ENCODE data around the gene MAP4K3. TPM values are rescaled to one million over a fixed set of nuclear protein-coding genes. Genes with fewer than 3 reads are reported as not detected.
"Not testable (repeated sequence)": the region's sequence is repeated elsewhere in the genome, so short reads cannot be mapped to it uniquely, and the experiment has no call there.

The MAP4K3 gene
- polyA plus RNA-seq, 3 donors, result 5.2 to 11.7 (median 10.3) TPM

DNA sequence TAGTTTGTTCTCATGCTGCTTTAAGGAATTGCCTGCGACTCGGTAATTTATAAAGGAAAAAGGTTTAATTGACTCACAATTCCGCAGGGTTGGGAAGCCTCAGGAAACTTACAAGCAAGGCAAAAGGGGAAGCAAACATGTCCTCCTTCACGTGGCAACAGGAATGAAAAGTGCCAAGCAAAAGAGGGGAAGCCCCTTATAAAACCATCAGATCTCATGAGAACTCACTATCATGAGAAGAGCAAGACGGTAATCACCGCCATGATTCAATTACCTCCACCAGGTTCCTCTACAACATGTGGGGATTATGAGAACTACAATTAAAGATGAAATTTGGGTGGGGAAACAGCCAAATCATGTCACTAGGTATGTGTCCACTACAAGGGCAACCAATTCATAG is 53.9 kb downstream of the MAP4K3 start:
- 84 to 95% (median 87%) methylated on average over 6 of the region's 6 CpGs for WGBS, 3 donors
- H3K27ac ChIP-seq (ENCODE audit: low read depth, low read length), result no peak overlapping the region

DNA sequence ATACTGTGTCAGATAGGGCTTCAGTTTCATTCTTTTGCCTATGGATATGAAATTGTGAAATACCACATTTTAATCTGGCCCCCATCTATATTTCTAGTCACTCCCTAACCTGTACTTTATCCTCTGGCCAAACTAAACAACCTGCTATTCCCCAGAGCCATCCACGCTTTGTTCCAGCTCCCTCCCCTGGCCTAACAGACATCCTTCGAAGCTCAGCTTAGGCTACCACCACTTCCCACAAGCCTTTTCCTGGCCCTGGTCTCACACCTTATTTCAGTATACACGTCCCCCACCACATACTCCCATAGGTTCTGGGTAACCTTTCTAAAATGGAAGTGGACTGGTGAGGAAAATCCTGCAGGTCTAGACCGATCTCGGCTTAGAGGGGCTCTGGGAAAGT is 55.4 kb downstream of the MAP4K3 start:
- no peak overlapping the region for H3K27ac ChIP-seq (ENCODE audit: low read depth, low read length)
- 69 to 78% (median 78%) methylated on average over 5 of the region's 5 CpGs for WGBS, 3 donors

GRCh38 chr2:39380525-39381150 is 56.4 kb downstream of the MAP4K3 start:
- WGBS, 3 donors, result 38 to 64% (median 44%) methylated on average over 2 of the region's 2 CpGs
- H3K27ac ChIP-seq (ENCODE audit: low read depth, low read length), result no peak overlapping the region

DNA sequence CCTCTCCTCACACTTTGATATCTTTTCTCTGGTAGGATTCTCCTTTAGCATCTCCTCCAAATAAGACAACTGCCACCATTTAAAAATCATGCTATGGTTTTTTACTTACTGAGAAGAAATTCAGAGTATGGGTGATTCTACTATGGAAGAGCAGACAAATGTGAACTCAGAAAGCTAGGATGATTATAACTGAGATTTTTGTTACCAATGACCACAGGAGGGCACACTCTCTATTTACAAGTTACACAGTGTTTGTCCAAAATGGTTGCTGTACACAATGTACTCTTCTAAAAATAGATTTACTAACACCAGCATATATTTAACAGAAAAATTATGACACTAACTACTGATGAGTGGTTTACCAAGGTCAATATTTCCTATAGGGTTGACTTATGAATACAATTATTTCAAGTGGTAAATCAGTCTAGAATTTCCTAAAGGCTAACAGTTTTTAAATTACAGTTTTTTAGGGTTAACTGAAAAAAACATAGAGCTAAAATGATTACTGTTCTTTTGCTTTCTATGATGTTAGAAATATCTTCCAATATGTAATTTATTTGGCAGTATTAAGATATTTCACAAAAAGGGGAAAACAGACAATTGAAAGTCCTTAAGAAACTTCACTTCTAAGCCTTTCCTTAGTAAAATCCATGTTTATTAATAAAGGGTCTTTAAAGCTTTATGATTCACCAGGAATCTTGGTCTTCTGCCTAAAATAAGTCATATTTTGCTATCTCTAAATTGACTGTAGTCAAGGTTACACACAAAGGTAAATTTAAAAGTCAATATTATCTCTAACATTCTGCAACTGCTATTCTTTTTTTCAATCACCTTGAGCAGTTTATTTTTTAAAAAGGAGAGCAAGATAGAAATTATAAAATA is 57.2 kb downstream of the MAP4K3 start:
- no peak overlapping the region for H3K27ac ChIP-seq (ENCODE audit: low read depth, low read length)

DNA sequence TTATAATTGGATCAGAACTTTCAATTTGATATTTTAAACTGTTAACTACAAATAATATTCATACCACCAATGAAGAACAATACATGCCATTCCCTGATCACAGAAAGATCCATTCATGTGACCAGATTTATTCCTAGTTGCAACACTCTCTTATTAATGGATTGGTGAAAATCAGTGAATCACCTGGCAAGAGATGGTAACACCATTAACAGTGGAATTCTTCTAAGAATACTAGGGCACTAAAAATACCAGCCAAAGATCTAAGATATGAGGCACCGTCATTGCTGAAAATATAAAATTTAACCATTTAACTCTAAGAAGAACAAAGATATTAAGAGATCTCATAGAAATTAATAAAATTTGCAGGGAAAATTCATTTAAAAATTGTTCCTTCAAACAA is 58.1 kb downstream of the MAP4K3 start:
- WGBS, 3 donors, result 15 to 72% (median 48%) methylated on average over 1 of the region's 1 CpG
- H3K27ac ChIP-seq (ENCODE audit: low read depth, low read length), result no peak overlapping the region

DNA sequence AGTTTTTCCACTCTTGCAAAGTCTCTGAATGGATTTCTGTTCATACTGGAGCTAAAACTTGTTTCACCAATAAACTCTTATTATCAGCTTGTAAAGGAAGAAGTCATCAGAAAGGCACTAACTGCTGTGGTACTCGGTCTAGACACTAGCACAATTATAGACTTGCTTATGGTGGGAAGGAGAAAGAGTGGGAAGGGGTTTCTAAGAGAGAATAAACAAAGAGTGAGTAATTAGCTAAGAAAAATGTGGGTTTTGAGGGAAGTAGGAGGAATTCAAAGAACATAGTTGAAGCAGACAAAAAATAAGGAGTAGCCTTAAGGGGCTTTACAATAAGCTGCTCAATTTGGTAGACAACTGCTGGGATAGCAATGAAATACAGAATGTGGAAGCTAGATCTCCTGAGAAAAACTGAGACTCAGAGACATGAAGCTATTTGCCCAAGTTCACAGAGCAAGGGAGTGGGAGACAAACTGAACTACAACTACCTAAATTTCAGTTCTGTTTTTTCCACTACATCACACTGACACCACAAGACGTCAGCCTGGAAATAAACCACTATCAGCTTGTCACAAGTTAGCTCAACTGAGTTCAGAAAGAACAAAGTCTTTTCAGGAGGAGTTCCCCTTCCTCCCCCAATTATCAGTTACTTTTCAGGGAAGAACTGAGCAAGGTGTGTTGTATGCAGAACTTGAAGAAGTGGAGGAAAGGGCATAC is 59.7 kb downstream of the MAP4K3 start:
- 58 to 79% (median 61%) methylated on average over 2 of the region's 2 CpGs for WGBS, 3 donors
- H3K27ac ChIP-seq (ENCODE audit: low read depth, low read length), result no peak overlapping the region

DNA sequence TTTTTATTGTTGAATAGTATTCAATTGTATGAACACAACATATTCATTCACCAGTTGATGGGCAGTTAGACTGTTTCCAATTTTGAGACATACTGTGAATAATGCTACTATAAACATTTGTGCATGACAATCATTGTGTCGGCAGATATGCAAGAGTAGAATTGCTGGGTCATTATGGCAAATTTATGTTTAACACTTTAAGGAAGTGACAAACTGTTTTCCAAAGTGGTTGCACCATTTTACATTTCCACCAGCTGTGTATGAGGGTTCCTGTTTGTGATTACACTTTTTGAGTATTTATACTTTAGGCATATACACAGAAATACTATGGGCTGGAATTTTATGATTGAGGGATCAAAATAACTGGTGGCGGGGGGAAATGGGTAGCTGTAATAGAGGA is 61.2 kb downstream of the MAP4K3 start:
- 82 to 87% (median 82%) methylated on average over 2 of the region's 2 CpGs for WGBS, 3 donors
- no peak overlapping the region for H3K27ac ChIP-seq (ENCODE audit: low read depth, low read length)

DNA sequence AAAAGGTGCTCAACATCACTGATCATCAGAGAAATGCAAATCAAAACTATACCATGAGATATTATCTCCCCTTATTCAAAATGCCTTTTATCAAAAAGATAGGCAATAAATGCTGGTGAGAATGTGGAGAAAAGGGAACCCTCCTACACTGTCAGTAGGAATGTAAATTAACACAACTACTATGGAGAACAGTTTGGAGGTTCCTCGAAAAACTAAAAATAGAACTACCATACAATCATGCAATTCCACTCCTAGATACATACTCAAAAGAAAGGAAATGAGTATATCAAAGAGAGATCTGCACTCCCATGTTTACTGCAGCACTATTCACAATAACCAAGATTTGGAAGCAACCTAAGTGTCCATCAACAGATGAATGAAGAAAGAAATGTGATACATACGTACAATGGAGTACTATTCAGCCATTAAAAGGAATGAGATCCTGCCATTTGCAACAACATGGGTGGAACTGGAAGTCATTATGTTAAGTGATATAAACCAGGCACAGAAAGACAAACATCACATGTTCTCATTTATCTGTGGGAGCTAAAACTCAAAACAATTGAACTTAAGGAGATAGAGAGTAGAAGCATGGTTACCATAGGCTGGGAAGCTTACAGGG is 63.8 kb downstream of the MAP4K3 start:
- 47 to 72% (median 49%) methylated on average over 2 of the region's 2 CpGs for WGBS, 3 donors
- no peak overlapping the region for H3K27ac ChIP-seq (ENCODE audit: low read depth, low read length)

GRCh38 chr2:39370101-39370500 is 67.0 kb downstream of the MAP4K3 start:
- 94 to 98% (median 98%) methylated on average over 2 of the region's 2 CpGs for WGBS, 3 donors

DNA sequence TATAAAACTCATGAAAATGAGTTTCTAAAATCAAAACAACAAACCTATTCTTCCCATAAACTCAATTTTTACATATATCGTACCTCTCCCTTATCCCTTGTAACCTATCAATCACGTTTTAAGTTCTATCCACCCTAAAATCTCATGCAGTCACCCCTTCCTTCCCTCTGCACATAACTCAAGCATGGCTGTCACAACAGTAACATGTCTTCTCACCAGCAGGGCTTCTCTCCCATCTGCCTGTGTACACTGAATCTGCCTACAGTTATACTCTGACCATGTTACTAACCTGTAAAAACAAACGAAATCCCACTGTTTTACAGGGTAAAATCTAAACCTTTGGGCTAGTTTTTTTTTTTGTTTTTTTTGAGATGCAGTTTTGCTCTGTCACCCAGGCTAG is 68.2 kb downstream of the MAP4K3 start:
- WGBS, 3 donors, result 60 to 77% (median 65%) methylated on average over 3 of the region's 3 CpGs
- no peak overlapping the region for H3K27ac ChIP-seq (ENCODE audit: low read depth, low read length)

More at GRCh38 chr2:39370101-39370500, 67.0 kb downstream of the MAP4K3 start:
- no peak overlapping the region for H3K27ac ChIP-seq (ENCODE audit: low read depth, low read length)

- 64 to 77% (median 69%) methylated on average over 3 of the region's 3 CpGs for WGBS, 3 donors
- no peak overlapping the region for H3K27ac ChIP-seq (ENCODE audit: low read depth, low read length)
Measured at GRCh38 chr2:39368376-39368775, 68.7 kb downstream of the MAP4K3 start.

DNA sequence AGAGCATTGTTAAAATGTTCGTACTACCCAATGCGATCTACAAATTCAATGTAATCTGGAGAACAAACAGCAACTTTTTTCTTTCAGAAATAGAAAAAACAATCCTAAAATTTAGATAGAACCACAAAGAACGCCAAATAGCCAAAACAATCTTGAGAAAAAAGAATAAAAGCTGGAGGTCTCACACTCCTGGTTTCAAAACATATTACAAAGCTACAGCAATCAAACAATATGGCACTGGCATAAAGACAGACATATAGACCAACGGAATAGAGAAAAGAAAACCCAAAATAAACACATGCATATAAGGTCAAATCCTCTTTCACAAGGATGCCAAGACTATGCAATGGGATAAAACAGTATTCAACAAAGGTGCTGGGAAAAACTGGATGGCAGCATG is 74.5 kb downstream of the MAP4K3 start:
- no peak overlapping the region for H3K27ac ChIP-seq (ENCODE audit: low read depth, low read length)
- 95 to 98% (median 97%) methylated on average over 4 of the region's 4 CpGs for WGBS, 3 donors

- H3K27ac ChIP-seq (ENCODE audit: low read depth, low read length), result no peak overlapping the region
Measured at GRCh38 chr2:39361511-39361910, 75.6 kb downstream of the MAP4K3 start.

DNA sequence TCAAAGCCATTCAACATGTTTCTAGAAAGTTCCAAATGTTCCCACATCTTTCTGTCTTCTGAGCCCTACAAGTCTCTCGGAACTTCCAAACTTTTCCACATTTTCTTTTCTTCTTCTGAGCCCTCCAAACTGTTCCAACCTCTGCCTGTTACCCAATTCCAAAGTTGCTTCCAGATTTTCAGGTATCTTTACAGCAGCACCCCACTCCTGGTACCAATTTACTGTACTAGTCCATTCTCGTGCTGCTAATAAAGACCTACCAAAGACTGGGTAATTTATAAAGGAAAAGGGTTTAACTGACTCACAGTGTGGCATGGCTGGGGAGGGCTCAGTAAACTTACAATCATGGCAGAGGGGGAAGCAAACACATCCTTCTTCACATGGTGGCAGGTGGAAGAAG is 76.7 kb downstream of the MAP4K3 start:
- not testable (repeated sequence) for H3K27ac ChIP-seq (ENCODE audit: low read depth, low read length)
- 96 to 99% (median 96%) methylated on average over 2 of the region's 2 CpGs for WGBS, 3 donors

DNA sequence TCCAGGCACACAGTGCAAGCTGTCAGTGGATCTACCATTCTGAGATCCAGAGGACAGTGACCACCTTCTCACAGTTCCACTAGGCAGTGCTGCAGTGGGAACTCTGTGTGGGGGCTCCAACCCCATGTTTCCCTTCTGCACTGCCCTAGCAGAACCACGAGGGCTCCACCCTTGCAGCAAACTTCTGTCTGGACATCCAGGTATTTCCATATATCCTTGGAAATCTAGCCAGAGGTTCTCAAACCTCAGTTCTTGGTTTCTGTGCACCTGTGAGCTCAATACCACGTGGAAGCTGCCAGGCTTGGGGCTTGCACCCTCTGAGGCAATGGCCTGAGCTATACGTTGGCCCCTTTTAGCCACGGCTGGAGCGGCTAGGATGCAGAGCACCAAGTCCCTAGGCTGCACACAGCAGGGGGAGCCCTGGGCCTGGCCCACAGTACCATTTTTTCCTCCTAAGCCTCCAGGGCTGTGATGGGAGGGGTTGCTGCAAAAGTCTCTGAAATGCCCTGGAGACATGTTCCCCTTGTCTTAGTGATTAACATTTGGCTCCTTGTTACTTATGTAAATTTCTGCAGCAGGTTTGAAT is 77.5 kb downstream of the MAP4K3 start:
- 97 to 98% (median 97%) methylated on average over 5 of the region's 5 CpGs for WGBS, 3 donors
- no peak overlapping the region for H3K27ac ChIP-seq (ENCODE audit: low read depth, low read length)

GRCh38 chr2:39356922-39357639 is 80.0 kb downstream of the MAP4K3 start:
- WGBS, 3 donors, result 100% methylated on average over 1 of the region's 1 CpG

DNA sequence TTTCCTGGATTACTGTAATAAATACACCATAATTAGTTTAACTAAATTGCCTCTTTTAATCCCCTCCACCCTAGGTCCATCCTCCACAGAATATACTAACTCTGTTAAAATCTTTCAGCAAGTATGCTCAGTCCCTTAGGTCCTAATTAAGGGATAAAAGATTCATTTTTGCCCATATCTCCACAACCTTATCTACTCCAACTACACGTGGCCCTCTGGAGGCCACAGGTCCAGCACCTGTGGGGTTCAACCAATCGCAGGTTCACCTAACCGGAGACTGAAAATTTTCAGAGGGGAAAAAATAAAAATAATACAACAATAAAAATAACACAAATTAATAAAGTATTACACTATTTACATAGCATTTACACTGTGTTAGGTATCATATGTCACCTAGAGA is 86.4 kb downstream of the MAP4K3 start:
- WGBS, 3 donors, result 77 to 93% (median 86%) methylated on average over 3 of the region's 3 CpGs
- H3K27ac ChIP-seq (ENCODE audit: low read depth, low read length), result no peak overlapping the region

More at GRCh38 chr2:39356922-39357639, 80.0 kb downstream of the MAP4K3 start:
- no peak overlapping the region for H3K27ac ChIP-seq (ENCODE audit: low read depth, low read length)

- no peak overlapping the region for H3K27ac ChIP-seq (ENCODE audit: low read depth, low read length)
- 83 to 87% (median 86%) methylated on average over 3 of the region's 3 CpGs for WGBS, 3 donors
Measured at GRCh38 chr2:39338502-39338901, 98.6 kb downstream of the MAP4K3 start.
